DND-41 (cell line): ENCODE measurements around the gene AUTS2.

ENCODE experiments used
- CTCF ChIP-seq: IDR thresholded peaks from 2 replicates; pipeline ENCODE4 v1.5.1; 2012; ENCODE audit warnings: borderline replicate concordance, low read length, moderate library complexity, mild to moderate bottlenecking; ENCODE audit not compliant: poor library complexity, severe bottlenecking; ENCODE audit errors: extremely low read depth
- EZH2 ChIP-seq: IDR thresholded peaks from 3 replicates; pipeline ENCODE4 v1.6.1; 2012; ENCODE audit warnings: borderline replicate concordance, low read depth, mild to moderate bottlenecking, moderate library complexity, low read length, inconsistent platforms; ENCODE audit not compliant: severe bottlenecking

- TF ChIP-seq CTCF (no peak), EZH2 (no peak)
Measured at GRCh38 chr7:70338015-70338414, 739.7 kb downstream of the AUTS2 start.
